Measurements from ENCODE around the gene RASGRF2. TPM values are rescaled to one million over a fixed set of nuclear protein-coding genes. Genes with fewer than 3 reads are reported as not detected.

Gene RASGRF2
- polyA plus RNA-seq, 2 of the 4 experiments (the other 2 are of a cell fraction), result 1.4 to 2.1 TPM

- Histone ChIP-seq H3K9me3 (no peaks in the 10 kb centered on the region), H3K4me2 (no peak overlapping the region), H3K27ac (no peak overlapping the region), H3K4me3 (no peak overlapping the region), H3K4me1 (no peaks in the 10 kb centered on the region)
- DNase-seq (ENCODE audit: low read depth in 1 of 2, low spot score in 1 of 2) (no peak), ATAC-seq (no peak), FAIRE-seq (no peak)
- ChIA-PET POLR2A (no interaction called here), CTCF (no interaction called here)
- WGBS (ENCODE audit: missing lambda C conversion rate), result 84% methylated on average over 6 of the region's 6 CpGs
- TF ChIP-seq GATA3 (IDR thresholded peaks at IDR 0.05; ENCODE audit: borderline replicate concordance) (no peak), POLR2A (IDR thresholded peaks at IDR 0.05; ENCODE audit: low read length) (no peak), CBX2 (IDR thresholded peaks at IDR 0.05; ENCODE audit: borderline replicate concordance, low read depth) (no peak), HEYL (CRISPR knock-in tag; IDR thresholded peaks at IDR 0.05) (no peak), FOSB (CRISPR knock-in tag; IDR thresholded peaks at IDR 0.05) (no peak), ZC3H11A (IDR thresholded peaks at IDR 0.05) (no peak), CTCF (IDR thresholded peaks at IDR 0.05) (no peak), RCOR1 (IDR thresholded peaks at IDR 0.05; ENCODE audit: low read depth, low read length) (no peak), ZNF302 (CRISPR knock-in tag; IDR thresholded peaks at IDR 0.05) (no peak), SREBF2 (IDR thresholded peaks at IDR 0.05) (no peak), JUNB (IDR thresholded peaks at IDR 0.05) (no peak), HOXB13 (CRISPR knock-in tag; IDR thresholded peaks at IDR 0.05; ENCODE audit: low read depth) (no peak), JUN (IDR thresholded peaks at IDR 0.05) (no peak)
These were observed 110.5 kb downstream of the RASGRF2 start for GRCh38 chr5:81070571-81071255.

- ATAC-seq, result no peak
- no peak overlapping the region for H3K27ac ChIP-seq
- TF ChIP-seq TFCP2L1 (CRISPR knock-in tag; IDR thresholded peaks at IDR 0.05) (no peak), RNF2 (IDR thresholded peaks at IDR 0.05; ENCODE audit: borderline replicate concordance, low read depth) (no peak), MYC (IDR thresholded peaks at IDR 0.05; ENCODE audit: borderline replicate concordance, low read length) (no peak), FOSL2 (IDR thresholded peaks at IDR 0.05) (no peak), FOSL2 (CRISPR knock-in tag; IDR thresholded peaks at IDR 0.05) (no peak), HDAC2 (IDR thresholded peaks at IDR 0.05) (no peak), CEBPB (IDR thresholded peaks at IDR 0.05) (no peak), ZFP36 (IDR thresholded peaks at IDR 0.05; ENCODE audit: borderline replicate concordance, partially characterized antibody) (no peak), GATA3 (IDR thresholded peaks at IDR 0.05; ENCODE audit: borderline replicate concordance) (no peak), MAZ (IDR thresholded peaks at IDR 0.05; ENCODE audit: borderline replicate concordance, low read depth, low read length) (no peak), RCOR1 (IDR thresholded peaks at IDR 0.05; ENCODE audit: low read depth, low read length) (no peak), EHF (CRISPR knock-in tag; IDR thresholded peaks at IDR 0.05) (no peak), NFE2L2 (conservative IDR thresholded peaks at IDR 0.05; ENCODE audit: low read length) (no peak), FOXS1 (CRISPR knock-in tag; IDR thresholded peaks at IDR 0.05) (no peak), NR3C1 (IDR thresholded peaks at IDR 0.05) (no peak), CHD2 (IDR thresholded peaks at IDR 0.05; ENCODE audit: low read length, partially characterized antibody) (no peak), ZC3H11A (IDR thresholded peaks at IDR 0.05) (no peak), CTCF (IDR thresholded peaks at IDR 0.05) (no peak), HEYL (CRISPR knock-in tag; IDR thresholded peaks at IDR 0.05) (no peak)
- 52% methylated on average over 5 of the region's 5 CpGs for WGBS (ENCODE audit: missing lambda C conversion rate)
- H3K4me2 ChIP-seq, result no peak overlapping the region
- FAIRE-seq, result no peak
- peaks cover 12% of the 10 kb centered on the region; the same call in 1 of the 3 replicates for H3K9me3 ChIP-seq
- no peak overlapping the region for H3K4me3 ChIP-seq
- no peaks in the 10 kb centered on the region for H3K4me1 ChIP-seq
- ChIA-PET POLR2A (no interaction called here), CTCF (no interaction called here)
- no peak for DNase-seq (ENCODE audit: low read depth in 1 of 2, low spot score in 1 of 2)
These were observed 114.9 kb downstream of the RASGRF2 start for GRCh38 chr5:81075041-81075440.

All from A549 (cell line).